Dermis microvascular lymphatic vessel endothelial cell (primary cell): ENCODE results near the gene HDAC4. TPM values are rescaled to one million over a fixed set of nuclear protein-coding genes. Genes with fewer than 3 reads are reported as not detected.

Experiments used
- DNase-seq, 2 donors: peaks; one replicate each; pipeline versions ENCODE4 v3.0.0 to v3.0.0-alpha.2; 2010; ENCODE audit warnings: low read depth in 2 of 2
- total RNA-seq: library from RNA; depleted of rRNA; stranded (reverse); fragments of >200 nt; gene quantifications from 2 replicates; pipeline ENCODE4 v1.2.1, GENCODE V29; 2014

Gene HDAC4
- total RNA-seq, 1 donor from 2014 or later: 10.4 TPM

DNA sequence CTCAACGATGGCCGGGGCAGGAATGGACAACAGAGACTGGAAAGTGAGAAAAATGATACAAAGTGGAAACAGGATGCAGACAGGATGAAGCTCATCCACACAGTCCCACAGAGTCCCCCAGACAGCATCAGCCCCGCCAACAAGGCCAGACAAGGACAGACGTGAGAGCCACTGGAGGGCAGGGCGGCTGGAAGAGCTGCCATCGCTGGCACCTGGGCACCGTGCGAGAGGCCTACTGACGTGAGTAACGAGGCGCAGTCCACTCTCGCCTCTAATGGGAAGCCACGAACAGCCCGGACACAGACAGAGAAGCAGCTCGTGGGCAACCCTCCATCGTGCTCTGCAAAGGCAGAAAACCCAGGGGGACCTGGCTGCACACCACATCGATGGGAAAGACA lies 17.1 kb downstream of the HDAC4 start:
- no peak for DNase-seq

DNA sequence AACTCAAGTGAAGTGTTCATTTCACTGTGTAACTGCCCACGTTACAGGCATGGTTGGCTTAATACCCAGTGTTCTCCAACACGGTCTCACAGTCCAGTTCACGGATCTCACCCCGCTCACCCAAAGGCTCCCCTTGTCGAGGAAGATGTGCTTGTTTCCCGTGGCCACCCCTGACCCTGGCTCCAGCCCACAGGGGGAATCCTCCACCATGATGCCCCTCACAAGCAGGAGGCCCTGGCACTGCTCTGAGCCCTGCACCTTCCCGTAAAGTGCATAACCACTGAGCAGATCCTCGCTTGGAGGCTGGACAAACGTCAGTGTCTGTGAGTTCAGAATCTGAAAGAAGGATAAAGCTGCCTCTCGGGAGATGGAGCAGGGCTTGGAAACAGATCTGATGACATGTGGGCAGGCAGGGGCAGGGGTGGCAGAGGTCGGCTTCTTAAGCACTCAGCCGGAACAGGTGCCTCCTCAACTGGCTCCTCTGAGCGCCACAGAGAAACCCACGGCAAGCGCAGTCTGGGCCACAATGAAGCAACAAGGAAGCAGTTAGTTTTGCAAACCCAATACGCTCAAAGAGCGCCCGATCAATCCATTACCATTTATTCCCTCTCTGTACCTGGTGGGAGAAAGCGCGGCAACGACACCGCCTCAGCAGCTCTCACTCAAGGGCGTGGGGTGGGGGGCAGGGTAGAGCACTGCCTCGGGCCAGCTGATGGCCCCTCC lies 17.6 kb downstream of the HDAC4 start:
- no peak for DNase-seq

- no peak for DNase-seq
Observed at GRCh38 chr2:239382384-239382880, 18.4 kb downstream of the HDAC4 start.

DNA sequence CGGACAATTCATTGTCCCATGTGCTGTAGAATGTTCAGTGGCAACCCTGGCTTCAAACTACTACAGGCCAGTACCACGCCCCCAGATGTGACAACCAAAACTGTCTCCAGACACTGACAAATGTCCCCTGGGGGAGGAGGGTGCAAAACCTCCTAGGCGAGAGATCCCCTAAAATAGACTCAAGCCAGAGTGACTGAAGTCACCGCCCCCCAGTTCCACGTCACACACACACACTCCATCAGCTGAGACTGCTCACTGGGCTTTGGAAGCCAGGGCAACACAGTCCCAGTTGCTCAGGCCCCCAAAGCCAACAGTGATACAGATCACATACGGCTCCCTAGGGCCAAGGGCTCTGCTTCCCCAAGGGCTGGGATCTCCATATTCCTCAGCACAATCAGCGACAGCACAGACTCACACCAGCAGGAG lies 19.1 kb downstream of the HDAC4 start:
- DNase-seq: no peak

GRCh38 chr2:239380831-239381708 lies 19.8 kb downstream of the HDAC4 start:
- DNase-seq: peak; percentile 75 to 89

- no peak for DNase-seq
Observed at GRCh38 chr2:239379641-239380170, 21.1 kb downstream of the HDAC4 start.

DNA sequence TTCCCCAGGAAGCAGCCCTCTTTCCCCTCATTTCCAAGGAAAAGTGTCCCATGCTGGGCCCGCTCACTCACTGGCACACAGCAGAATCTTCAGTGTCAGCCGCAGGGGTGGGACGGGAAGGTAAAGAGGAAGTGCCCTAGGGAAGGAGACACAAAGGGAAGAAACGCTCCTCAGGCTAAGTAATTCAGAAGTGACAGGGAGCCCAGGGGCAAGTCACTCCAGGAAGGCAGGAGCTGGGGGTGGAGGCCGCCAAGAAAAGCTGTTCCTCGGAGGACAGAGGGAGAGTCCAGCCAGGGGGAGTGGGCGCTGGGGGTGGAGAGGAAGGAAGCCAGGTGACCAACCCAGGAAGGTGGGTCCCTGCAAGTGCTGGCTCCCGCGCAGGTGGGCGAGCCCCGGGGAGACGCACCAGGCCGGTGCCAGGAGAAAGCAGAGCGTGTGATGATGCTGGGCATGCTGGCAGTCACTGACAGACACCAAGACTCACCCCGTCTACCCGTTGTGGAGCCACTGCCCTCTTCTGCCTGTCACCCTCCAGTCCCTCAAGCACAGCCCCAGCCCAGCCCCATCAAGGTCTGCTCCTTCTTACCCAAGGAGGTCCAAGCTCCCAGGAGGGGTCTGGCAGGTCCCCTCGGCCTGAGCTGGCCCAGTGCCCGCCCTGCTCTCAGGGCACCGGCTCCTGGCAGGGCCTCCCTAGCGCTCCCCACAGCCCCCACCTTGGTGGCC lies 21.7 kb downstream of the HDAC4 start:
- no peak for DNase-seq

- DNase-seq: no peak
Observed at GRCh38 chr2:239378021-239378917, 22.6 kb downstream of the HDAC4 start.

GRCh38 chr2:239377591-239377990 lies 23.2 kb downstream of the HDAC4 start:
- DNase-seq: no peak

- DNase-seq: no peak
Observed at GRCh38 chr2:239376942-239377531, 23.8 kb downstream of the HDAC4 start.

DNA sequence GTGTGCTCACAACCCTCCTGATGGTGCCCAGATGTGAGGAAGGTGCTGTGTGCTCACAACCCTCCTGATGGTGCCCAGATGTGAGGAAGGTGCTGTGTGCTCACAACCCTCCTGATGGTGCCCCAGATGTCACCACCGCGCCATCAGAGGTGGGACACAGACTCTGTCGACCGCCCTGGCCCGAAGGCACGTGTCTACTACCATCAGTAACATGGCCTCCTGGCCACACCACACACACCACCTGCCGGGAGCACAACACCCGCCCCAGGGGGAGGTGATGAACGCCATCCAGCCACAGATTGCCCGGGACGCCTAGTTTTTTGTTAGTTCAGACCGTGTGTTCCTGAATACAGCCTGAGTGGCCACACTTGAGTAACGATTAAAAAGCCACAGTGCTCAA lies 24.5 kb downstream of the HDAC4 start:
- no peak for DNase-seq

DNA sequence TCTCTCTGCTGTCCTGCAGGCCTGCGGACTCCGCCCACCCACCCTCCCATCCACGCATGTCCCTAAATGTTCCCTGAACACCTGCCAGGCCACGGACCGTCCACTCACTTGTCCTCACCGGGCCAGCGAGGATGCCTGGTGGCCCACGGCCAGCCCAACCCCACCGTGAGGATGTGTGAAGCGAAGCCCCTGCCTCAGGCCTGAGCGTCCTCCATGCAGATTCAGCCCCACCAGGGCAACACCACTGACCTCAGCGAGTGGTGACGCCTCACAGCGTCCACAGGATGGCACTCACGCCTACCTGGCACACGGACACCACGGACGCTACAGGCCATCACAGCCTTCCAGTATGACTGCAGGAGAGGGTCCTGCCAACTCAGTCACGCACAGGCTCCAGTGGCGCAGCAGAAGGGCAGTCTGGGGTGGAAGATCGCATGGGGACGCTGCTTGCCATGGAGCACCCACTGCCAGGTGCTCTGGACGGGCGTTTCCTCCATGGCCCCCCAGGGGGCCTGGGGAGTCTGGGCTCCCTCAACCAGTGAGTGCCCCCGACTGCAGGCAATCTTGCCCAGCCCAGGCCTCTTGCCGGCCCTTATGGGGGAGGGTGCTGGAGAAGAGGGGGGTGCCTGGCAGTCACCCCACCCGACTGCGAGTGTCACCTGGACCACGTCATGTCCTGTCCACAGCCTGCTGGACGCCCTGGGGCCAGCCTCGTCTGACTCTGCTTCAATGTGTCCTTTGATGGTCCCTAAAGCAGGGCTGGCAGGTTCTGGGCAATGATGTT lies 25.4 kb downstream of the HDAC4 start:
- peak in 1 of 2 donors; percentile 10 for DNase-seq

- no peak for DNase-seq
Observed at GRCh38 chr2:239374896-239375277, 25.9 kb downstream of the HDAC4 start.

DNA sequence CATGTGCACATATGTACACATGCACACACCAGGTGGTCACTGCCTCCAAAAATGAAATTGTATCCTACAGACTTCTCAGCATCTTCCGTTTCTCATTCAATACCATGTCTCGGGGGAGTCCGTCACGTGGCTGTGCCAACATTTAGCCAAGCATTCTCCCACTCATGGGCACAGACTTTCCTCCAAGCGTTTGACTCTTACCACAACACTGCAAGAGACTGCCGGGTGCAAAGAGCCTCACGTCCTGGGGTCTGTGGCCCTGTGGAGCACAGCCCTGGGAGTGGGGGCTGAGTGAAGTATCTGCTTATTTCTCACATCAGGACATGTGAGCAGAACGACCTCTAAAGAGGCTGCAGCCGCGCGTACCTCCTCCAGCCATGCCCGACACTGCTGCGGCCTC lies 28.0 kb downstream of the HDAC4 start:
- DNase-seq: no peak

GRCh38 chr2:239371726-239372686 lies 28.8 kb downstream of the HDAC4 start:
- no peak for DNase-seq

GRCh38 chr2:239370876-239371725 lies 29.7 kb downstream of the HDAC4 start:
- DNase-seq: no peak

DNA sequence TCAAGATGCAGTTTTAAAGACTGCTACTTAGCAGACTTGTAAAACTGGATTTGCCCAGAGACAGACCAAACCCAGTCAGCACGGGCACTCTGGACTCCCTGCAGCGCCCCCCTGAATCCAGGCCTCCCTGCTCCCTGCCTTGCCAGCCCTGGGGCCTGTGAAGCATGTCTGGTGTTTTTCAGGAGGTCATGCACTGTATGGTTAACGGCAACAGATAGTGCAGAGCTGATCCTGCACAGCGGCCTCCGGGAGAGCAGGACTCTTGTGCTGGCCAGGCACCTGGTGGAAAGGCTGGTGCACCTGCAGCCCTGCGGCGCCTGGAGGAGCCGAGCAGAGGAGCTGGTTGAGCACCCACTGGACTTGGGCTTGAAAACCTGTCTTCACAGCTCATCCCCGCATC lies 30.4 kb downstream of the HDAC4 start:
- no peak for DNase-seq
